Stimulated activated naive CD8-positive, alpha-beta T cell treated with anti-CD3 and anti-CD28 coated beads, Interleukin-15, Interleukin-2, amounts not matched to agents 100 ng/mL and 50 ng/mL, for 24 hours (primary cell): ENCODE measurements around the gene RYR3.

Experiments
- H3K27ac Mint-ChIP-seq: one replicate; pipeline ENCODE4 v1.8.0; 2021; ENCODE audit warnings: mild to moderate bottlenecking, mixed read lengths
- H3K27me3 Mint-ChIP-seq: one replicate; pipeline ENCODE4 v1.8.0; 2021; ENCODE audit warnings: mixed read lengths
- H3K36me3 Mint-ChIP-seq: one replicate; pipeline ENCODE4 v1.8.0; 2021; ENCODE audit warnings: low read depth, mixed read lengths
- H3K4me1 Mint-ChIP-seq: one replicate; pipeline ENCODE4 v1.8.0; 2021; ENCODE audit warnings: low read depth, mixed read lengths
- H3K4me3 Mint-ChIP-seq: one replicate; pipeline ENCODE4 v1.8.0; 2021; ENCODE audit warnings: mild to moderate bottlenecking, mixed read lengths
- H3K9me3 Mint-ChIP-seq: one replicate; pipeline ENCODE4 v1.8.0; 2021; ENCODE audit warnings: mixed read lengths

RYR3 gene

GRCh38 chr15:33310481-33311311, at the start of gene RYR3:
Gene RYR3, plus strand, starts transcription at chr15:33310967. Its CDS starts 79 bp downstream, at chr15:33311046.
- Mint-ChIP-seq H3K27me3 (peaks cover 45% of the 10 kb centered on the region), H3K27ac (no peak within 1 kb of the TSS), H3K4me1 (peaks cover 4% of the 10 kb centered on the region), H3K4me3 (peak within 1 kb of the TSS; percentile 39), H3K36me3 (no peaks in the 10 kb centered on the region), H3K9me3 (no peaks in the 10 kb centered on the region)

- Mint-ChIP-seq H3K27me3 (peaks cover 4% of the 10 kb centered on the region), H3K36me3 (no peaks in the 10 kb centered on the region), H3K27ac (no peak overlapping the region), H3K9me3 (no peaks in the 10 kb centered on the region), H3K4me3 (no peak overlapping the region), H3K4me1 (no peaks in the 10 kb centered on the region)
Observed at GRCh38 chr15:33262306-33262705, 48.5 kb upstream of the RYR3 start.

- Mint-ChIP-seq H3K9me3 (peaks cover 9% of the 10 kb centered on the region), H3K27ac (no peak overlapping the region), H3K27me3 (peaks cover 14% of the 10 kb centered on the region), H3K4me1 (no peaks in the 10 kb centered on the region), H3K36me3 (no peaks in the 10 kb centered on the region), H3K4me3 (no peak overlapping the region)
Observed at GRCh38 chr15:33277689-33278088, 33.1 kb upstream of the RYR3 start.

- Mint-ChIP-seq H3K27me3 (peaks cover 8% of the 10 kb centered on the region), H3K9me3 (peaks cover 8% of the 10 kb centered on the region), H3K27ac (no peak overlapping the region), H3K36me3 (no peaks in the 10 kb centered on the region), H3K4me1 (no peaks in the 10 kb centered on the region), H3K4me3 (no peak overlapping the region)
Observed at GRCh38 chr15:33278816-33279612, 31.8 kb upstream of the RYR3 start.

- Mint-ChIP-seq H3K9me3 (peaks cover 6% of the 10 kb centered on the region), H3K27ac (no peak overlapping the region), H3K4me3 (no peak overlapping the region), H3K36me3 (no peaks in the 10 kb centered on the region), H3K4me1 (no peaks in the 10 kb centered on the region), H3K27me3 (peaks cover 8% of the 10 kb centered on the region)
Observed at GRCh38 chr15:33279613-33280205, 31.1 kb upstream of the RYR3 start.

DNA sequence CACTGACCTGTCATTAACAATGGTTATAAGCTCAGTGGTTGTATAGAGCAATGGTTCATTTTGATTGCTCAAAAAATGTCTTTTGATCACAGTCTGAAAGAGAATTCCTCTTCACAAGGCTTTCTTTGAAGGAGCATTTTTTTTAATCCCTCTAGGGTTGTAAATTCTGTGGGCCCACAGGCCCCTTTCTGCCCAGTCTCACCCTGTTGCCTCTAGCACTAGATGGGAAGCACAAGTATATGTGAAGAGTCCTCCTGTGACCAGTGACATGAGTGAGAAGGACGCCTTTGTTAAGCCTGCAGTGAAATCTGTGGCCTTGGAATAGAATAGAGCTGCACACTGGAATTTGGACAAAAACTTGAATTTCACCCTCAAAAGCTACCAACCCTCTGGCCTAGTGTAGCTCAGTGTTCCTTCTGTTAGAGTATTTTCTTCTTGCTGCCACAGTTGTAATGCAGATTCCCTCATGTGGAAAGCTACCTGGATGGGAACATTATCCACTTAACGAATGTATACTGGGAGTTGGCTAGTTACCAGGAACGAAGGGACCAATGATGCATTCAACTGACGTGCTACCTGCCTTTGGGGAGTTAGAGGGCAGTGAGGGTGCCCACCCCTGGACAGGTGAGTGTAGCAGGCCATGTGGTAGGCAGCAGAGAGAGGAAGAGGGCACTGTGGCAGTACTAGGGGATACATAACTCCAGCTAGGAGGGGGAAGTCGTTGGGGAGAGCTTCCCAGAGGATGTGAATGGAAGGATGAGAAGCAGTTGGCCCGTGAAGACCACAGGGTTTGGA, 28.3 kb upstream of the RYR3 start:
- H3K36me3 Mint-ChIP-seq: no peaks in the 10 kb centered on the region
- no peaks in the 10 kb centered on the region for H3K9me3 Mint-ChIP-seq
- H3K4me3 Mint-ChIP-seq: no peak overlapping the region
- no peak overlapping the region for H3K27ac Mint-ChIP-seq
- no peaks in the 10 kb centered on the region for H3K4me1 Mint-ChIP-seq
- H3K27me3 Mint-ChIP-seq: no peaks in the 10 kb centered on the region

GRCh38 chr15:33283576-33283975, 27.2 kb upstream of the RYR3 start:
- Mint-ChIP-seq H3K9me3 (no peaks in the 10 kb centered on the region), H3K36me3 (no peaks in the 10 kb centered on the region), H3K27ac (no peak overlapping the region), H3K27me3 (no peaks in the 10 kb centered on the region), H3K4me1 (no peaks in the 10 kb centered on the region), H3K4me3 (no peak overlapping the region)

DNA sequence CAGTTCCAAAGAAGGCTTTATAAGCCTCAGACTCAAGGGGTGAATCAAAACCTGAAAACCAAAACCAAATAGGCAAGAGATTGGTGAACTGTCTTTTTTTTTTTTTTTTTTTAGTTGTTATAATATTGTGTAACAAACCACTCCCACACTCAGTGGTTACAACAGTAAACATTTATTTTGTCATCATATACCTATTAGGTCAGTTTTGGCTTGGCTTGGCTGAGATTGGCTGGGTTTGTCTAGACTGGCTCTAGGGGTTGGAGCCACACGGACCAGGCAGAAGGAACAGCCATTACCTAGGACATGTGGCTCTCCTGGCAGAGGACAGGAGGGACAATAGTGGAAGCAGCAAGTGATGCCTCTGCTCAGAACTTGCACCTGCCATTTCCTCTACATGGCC, 26.4 kb upstream of the RYR3 start:
- H3K9me3 Mint-ChIP-seq: no peaks in the 10 kb centered on the region
- H3K27me3 Mint-ChIP-seq: no peaks in the 10 kb centered on the region
- no peak overlapping the region for H3K4me3 Mint-ChIP-seq
- H3K4me1 Mint-ChIP-seq: no peaks in the 10 kb centered on the region
- H3K27ac Mint-ChIP-seq: no peak overlapping the region
- H3K36me3 Mint-ChIP-seq: no peaks in the 10 kb centered on the region

DNA sequence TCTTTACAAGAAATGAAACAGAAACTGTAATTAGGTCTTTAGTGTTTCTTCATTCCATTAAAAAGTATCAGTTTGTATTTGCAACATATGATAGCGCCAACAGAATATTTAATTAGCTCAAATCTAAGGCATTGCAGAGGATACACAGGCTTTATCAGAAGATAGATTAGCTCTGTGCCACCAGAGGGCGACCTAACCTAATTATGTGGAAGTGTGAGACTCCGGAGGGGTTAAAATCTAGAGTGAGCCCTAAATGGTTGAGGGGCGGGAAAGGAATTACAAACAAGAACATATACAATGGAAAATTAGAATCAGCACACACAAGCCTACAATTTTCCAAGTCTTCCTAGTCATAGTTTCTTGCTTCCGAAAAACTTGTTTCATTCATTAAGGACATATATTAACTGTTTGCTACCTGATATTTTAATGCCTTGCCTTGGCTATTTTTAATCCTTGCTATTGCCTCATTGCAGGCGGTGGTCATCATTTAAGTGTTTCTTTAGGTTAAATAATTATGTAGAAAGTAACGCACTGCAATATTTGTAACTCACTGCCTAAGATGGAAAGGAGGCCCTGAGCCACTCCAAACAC, 18.0 kb upstream of the RYR3 start:
- peaks cover 5% of the 10 kb centered on the region for H3K27me3 Mint-ChIP-seq
- H3K4me1 Mint-ChIP-seq: no peaks in the 10 kb centered on the region
- H3K4me3 Mint-ChIP-seq: no peak overlapping the region
- H3K36me3 Mint-ChIP-seq: no peaks in the 10 kb centered on the region
- no peaks in the 10 kb centered on the region for H3K9me3 Mint-ChIP-seq
- H3K27ac Mint-ChIP-seq: no peak overlapping the region

- no peak overlapping the region for H3K4me3 Mint-ChIP-seq
- H3K36me3 Mint-ChIP-seq: no peaks in the 10 kb centered on the region
- H3K27ac Mint-ChIP-seq: no peak overlapping the region
- peaks cover 5% of the 10 kb centered on the region for H3K27me3 Mint-ChIP-seq
- H3K9me3 Mint-ChIP-seq: no peaks in the 10 kb centered on the region
- no peaks in the 10 kb centered on the region for H3K4me1 Mint-ChIP-seq
Observed at GRCh38 chr15:33293713-33294334, 16.9 kb upstream of the RYR3 start.

DNA sequence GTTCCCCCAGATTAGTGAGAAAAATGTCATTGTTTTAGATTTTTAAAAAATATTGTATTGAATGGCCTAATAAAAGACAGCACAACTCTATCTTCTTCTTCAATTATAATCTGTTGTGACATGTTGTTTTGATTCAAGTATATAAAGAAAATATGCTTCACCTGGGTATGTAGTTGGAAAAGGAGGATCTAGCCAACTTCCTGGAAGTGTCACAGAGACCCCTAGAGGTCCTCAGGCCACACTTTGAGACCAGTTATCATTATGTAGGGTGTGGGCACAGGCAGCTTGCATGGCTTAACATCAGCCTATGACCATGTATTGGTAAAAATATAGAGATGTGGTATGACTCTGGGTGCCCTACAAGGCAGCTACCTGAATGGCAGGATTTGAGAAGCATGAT, 14.7 kb upstream of the RYR3 start:
- Mint-ChIP-seq H3K4me3 (no peak overlapping the region), H3K9me3 (no peaks in the 10 kb centered on the region), H3K27ac (no peak overlapping the region), H3K27me3 (peaks cover 5% of the 10 kb centered on the region), H3K4me1 (no peaks in the 10 kb centered on the region), H3K36me3 (no peaks in the 10 kb centered on the region)

- Mint-ChIP-seq H3K4me3 (no peak overlapping the region), H3K36me3 (no peaks in the 10 kb centered on the region), H3K9me3 (no peaks in the 10 kb centered on the region), H3K27ac (no peak overlapping the region), H3K27me3 (peaks cover 5% of the 10 kb centered on the region), H3K4me1 (no peaks in the 10 kb centered on the region)
Observed at GRCh38 chr15:33296856-33297255, 13.9 kb upstream of the RYR3 start.

- H3K4me1 Mint-ChIP-seq: no peaks in the 10 kb centered on the region
Observed at GRCh38 chr15:33298631-33299030, 12.1 kb upstream of the RYR3 start.

DNA sequence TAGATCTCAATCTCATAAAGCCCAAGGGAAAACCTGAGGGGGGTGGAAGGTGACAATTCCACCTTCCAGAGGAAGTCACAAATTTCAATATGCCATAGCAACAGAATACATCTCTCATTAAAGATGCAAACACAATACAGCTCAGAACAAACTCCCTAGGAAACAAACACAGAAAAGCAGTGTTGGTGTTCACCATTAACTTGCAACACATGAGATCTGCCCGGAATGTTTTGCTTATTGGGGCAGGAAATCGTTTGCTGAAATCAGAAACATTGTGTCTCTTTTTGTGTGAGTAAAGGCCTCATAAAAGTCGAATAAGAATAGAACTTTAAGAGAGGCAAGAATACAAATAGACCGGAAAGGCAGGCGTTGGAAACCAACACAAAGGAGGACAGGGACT, 5.8 kb upstream of the RYR3 start:
- Mint-ChIP-seq H3K27me3 (peaks cover 38% of the 10 kb centered on the region), H3K9me3 (no peaks in the 10 kb centered on the region), H3K4me3 (no peak overlapping the region), H3K4me1 (peaks cover 2% of the 10 kb centered on the region), H3K36me3 (no peaks in the 10 kb centered on the region), H3K27ac (no peak overlapping the region)

More at GRCh38 chr15:33298631-33299030, 12.1 kb upstream of the RYR3 start:
- Mint-ChIP-seq H3K27me3 (peaks cover 5% of the 10 kb centered on the region), H3K36me3 (no peaks in the 10 kb centered on the region), H3K9me3 (no peaks in the 10 kb centered on the region), H3K4me3 (no peak overlapping the region), H3K27ac (no peak overlapping the region)
